ENCODE data around the gene PSMA7.
"Not testable (repeated sequence)": the region's sequence is repeated elsewhere in the genome, so short reads cannot be mapped to it uniquely, and the experiment has no call there.

The PSMA7 gene

DNA sequence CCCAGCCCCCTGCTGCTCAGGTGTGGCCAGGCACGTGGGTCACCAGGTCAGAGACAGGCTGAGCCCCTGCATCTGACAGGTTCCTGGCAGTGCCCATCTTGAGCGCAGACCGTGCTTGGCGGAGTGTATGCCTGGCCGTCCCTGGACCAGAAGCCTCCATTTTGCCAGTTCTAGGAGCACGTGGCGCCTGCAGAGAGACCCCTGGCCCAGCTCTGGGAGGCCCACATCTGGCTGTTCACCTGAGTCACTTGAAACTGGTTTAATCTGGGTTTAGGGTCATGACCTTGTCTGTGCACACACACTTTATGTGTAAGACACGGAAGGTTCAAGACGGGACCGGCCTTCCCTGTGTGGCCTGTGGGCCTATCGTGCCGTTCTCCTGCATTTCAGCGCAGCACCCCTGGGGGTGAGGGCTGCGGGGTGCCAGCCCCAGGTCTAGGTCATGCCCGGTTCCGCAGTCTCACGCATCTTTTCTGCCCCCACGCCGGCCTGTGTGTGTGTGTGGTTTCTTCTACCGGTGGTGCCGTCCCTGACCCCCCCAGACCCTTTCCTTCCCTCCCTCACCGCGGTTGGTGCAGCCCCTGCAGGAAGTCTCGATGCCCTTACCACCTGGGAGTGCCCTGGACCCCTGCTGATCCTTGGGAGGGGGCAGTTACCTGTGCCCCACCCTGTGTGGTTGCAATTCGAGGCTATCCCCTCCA, 14.3 kb upstream of the PSMA7 start:
- FAIRE-seq (peak; percentile 64), DNase-seq (ENCODE audit: insufficient read length, low spot score) (no peak)

DNA sequence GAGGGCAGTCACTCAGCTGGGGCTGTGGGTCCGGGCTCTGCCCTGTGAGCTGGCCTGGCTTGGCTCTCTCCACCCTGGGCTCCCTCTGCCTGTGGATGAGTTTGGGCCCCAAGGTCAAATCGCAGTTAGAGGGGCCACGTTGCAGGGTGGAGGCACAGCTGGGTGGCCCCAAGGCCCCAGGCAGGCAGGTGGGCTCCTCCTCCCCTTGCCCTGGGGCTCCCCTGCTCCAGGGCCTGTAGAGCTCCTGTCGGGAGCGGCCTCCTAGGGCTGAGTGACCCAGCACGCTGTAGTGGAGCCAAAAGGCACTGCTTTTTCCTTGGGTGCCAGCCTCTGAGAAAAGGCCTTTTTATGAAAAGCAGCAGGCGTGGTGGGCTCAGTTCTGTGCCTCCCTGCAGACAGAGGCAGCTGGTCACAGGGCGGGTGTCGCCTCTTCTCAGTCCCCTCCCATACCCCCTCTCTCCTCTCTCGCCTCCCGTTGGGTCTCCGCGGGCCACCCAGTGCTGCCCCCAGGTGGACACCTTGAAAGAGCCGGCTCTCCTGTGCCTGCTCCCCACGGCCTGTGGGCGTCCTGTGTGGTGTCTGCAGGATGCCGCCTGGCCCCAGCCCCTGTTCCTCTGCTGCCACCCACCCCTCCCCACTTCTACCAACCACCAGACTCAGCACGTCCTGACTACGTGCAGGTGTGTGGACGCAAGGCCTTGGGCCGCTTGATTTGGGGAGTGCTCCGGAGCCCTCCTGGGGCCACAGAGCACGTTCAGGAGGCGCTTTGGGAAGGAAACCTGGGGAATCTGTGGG, 13.6 kb upstream of the PSMA7 start:
- peak; percentile 86 for FAIRE-seq

DNA sequence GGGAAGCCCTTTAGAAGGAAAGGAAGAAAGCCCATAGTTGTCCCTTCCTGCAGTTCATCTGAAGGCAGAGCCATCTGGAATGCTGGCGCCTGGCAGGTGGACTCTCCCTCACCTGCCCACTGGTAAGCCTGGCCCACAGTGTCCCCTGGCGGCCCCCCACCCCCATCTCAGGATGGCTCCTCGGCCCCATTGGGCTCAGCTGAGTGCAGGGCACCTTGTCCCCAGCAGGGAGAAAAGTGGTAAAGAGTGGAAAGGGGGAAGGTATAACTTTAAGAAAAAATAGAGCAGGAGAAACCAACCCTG, 13.0 kb upstream of the PSMA7 start:
- FAIRE-seq (peak; percentile 28), DNase-seq (ENCODE audit: insufficient read length, low spot score) (no peak)

More for the DNA sequence above, 13.6 kb upstream of the PSMA7 start:
- DNase-seq (ENCODE audit: insufficient read length, low spot score), result peak; percentile 74

DNA sequence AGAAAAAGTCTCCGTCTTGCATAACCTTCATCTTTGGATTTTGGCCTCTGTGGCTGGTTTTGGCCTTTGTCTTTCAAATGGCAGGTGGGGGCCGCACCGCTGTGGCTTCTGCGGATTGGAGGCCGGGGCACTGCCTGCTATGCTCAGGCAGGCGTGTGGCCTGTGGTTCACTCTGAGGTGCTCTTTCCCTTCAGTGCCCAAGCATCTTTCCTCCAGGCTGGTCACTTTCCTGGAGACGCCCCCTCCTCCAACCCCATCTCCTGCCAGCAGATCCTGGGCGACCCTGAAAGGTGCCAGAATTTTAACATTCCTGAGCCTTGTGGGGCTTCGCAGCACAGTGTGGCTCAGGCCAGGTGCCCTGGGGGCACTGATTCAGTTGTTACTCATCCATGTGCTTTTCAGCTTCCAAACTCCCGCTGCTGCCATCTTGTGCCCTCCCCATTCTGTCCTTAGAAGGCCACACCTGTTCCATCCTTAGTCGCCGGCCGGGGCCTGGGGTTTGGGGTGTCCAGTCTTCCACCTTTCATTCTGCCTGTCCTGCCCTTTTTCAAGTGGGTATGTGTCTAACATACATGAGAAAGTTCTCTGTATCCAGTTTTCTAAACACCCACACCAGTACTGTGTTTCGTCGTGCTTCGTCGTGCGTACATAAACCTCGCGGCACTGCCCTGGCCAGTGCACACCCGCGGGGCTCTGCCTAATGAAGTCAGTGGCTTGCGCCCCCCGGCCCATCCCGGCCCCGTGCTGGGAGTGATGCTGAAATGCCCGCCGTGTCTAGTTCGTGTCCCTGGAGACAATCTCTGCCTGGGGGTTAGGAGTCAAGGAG, 12.4 kb upstream of the PSMA7 start:
- FAIRE-seq (peak; percentile 95), DNase-seq (ENCODE audit: insufficient read length, low spot score) (peak; percentile 85)

DNA sequence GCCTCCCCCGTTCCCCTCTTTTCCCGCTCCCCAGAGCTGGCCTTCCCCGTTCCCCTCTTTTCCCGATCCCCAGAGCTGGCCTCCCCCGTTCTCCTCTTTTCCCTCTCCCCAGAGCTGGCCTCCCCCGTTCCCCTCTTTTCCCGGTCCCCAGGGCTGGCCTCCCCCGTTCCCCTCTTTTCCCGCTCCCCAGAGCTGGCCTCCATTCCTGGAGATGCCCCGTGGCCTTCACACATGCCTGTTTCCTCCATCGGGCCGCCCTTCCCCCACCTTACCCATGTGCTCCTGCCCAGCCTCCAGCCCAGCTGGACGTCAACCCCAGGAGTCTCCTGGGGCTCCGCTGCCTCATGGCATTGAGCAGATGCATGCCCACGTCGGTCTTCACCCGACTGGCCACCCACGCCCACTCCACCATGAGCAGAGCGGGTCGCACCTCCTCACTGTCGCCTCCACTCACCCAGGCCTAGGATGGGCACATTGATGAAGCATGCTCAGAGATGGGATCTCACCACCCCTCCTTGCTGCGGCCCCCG, 8.7 kb upstream of the PSMA7 start:
- DNase-seq (ENCODE audit: insufficient read length, low spot score) (no peak), FAIRE-seq (peak; percentile 9)

DNA sequence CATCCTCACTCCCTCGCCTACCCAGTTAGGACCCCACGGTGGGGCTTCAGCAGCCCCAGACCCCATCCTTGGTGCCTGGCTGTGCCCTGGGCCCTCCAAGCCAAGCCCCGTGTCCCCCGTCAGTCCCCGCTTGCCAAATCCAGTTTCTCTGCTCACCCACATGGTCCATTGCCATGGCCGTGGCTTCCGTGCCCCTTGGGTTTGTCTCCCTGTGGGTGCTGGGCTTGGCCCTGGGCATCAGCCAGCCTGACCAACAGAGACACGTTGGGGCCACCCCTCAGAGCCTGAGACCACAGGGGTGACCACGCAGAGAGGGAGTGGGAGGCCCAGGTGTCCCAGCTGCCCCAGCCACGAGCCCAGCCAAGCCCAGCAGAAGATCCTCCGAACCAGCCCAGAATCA, 8.0 kb upstream of the PSMA7 start:
- no peak for DNase-seq (ENCODE audit: insufficient read length, low spot score)
- FAIRE-seq, result peak; percentile 26

DNA sequence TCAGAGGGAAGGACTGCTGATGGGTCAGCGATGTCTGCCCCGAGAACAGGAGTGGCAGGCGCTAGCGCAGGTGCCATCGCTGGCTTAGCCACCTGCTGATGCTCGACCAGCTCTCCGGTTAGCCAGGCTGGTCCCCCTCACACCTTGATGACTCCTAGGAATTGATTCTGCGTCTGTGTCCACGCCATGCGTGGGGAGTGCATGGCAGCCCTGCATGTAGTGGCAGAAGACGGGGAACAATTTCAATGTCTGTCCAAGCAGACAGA, 7.0 kb upstream of the PSMA7 start:
- DNase-seq (ENCODE audit: insufficient read length, low spot score) (no peak), FAIRE-seq (no peak)

DNA sequence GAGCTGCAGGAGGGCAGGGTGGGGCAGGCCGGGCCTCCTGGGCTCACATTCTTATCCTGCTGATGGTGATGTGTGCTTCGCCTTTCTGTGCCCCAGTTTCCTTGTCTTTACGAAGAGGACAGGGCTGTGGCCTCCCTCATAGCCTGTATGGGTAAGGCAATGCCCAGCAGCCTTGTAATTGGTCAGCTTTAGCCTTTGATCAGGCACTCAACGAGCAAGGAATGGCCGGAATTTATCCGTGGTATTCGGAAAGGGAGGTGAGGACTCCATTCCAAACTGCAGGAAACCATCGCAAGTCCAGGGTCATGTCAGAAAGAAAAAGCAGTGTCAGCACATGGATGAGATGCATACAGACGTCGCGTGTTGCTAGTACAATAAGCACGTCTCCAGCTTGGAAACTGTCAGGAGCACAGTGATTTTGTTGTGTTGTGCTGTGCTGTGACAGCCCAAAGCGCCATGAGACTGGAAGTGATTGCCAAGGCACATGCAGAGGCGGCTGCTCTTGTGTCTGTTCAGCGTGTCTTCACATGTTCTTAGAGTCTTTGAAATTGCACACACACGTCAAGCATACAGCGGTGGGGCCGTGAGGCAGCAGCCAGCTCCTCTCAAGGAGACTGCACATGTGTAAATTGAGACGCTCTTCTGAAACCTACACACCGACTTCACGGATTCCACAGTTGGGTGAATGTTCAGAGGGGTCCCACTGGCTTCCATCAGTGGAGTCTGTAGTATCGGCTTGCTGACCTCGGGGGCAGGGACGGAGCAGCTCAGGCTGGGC, 6.5 kb upstream of the PSMA7 start:
- DNase-seq (ENCODE audit: insufficient read length, low spot score), result no peak
- peak; percentile 65 for FAIRE-seq

DNA sequence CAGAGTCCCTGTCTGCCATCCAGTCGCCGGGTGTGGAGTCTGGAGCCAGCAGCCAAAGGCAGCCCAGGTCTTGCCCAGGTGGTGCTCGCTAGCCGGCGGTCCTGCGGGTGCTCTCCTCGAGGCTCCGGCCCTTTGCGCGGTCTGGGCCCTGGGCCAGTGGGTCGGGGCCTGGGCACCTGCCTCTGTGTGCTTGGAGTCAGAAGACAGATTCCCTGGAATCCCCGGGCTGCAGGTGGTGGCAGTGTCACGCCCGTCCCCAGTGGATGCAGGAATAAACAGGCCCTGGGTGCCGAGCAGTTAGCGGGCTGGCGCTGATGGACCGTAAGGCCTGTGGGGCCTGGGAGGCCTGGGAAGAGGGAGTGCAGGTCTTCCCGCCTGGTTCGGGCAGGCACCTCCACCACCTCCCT, 5.7 kb upstream of the PSMA7 start:
- FAIRE-seq (no peak), DNase-seq (ENCODE audit: insufficient read length, low spot score) (no peak)

DNA sequence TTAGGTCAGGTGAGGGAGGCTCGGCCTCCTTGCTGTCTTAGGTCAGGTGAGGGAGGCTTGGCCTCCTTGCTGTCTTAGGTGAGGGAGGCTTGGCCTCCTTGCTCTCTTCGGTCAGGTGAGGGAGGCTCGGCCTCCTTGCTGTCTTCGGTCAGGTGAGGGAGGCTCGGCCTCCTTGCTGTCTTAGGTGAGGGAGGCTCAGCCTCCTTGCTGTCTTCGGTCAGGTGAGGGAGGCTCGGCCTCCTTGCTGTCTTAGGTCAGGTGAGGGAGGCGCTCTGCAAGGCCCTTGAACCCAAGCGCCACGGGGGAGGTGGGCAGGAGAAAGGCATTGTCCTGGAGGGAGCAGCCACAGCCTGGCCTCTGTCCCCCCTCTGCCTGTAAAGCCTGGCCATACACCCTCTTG, 5.2 kb upstream of the PSMA7 start:
- DNase-seq (ENCODE audit: insufficient read length, low spot score), result not testable (repeated sequence)
- peak; percentile 85 for FAIRE-seq

DNA sequence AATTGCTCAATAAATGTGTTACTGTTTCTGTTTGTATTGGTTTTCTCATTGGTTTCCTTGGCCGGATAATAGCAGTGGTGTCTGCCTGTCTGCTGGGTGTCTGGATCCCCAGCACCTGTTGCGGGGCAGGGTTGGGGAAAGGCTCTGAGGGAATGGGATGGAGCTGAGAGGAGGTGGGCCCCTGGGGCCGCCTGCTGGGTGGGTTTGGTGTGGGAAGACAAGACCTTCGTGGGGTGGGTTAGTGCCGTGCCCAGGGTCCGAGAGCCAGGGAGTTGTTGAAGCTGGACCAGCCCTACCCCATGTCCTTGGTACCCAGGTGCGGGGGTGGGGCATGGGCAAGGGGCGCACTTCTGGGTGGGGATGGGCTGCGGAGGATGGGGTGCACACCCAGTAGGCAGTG, 4.3 kb upstream of the PSMA7 start:
- peak; percentile 48 for FAIRE-seq

DNA sequence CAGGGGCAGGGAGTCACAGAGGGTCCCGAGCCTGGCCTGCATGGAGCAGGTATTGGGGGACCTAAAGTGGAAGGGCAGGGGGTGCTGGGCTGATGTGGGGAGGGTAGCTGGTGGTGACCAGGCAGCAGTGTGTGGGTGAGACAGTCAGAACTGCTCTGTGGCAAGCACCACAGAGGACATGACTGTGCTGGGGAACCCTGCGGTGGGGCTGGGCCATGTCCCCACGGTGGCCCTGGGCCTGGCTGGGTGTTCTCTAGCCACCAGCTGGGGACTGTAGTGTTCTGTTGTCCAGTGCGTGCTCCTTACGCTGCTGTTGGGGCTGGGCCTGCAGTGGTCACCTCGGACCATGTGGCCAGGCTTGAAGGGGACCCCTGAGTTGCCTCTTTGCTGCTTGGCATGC, 3.9 kb upstream of the PSMA7 start:
- FAIRE-seq, result no peak
- DNase-seq (ENCODE audit: insufficient read length, low spot score), result no peak

More for the DNA sequence above, 4.3 kb upstream of the PSMA7 start:
- no peak for DNase-seq (ENCODE audit: insufficient read length, low spot score)

DNA sequence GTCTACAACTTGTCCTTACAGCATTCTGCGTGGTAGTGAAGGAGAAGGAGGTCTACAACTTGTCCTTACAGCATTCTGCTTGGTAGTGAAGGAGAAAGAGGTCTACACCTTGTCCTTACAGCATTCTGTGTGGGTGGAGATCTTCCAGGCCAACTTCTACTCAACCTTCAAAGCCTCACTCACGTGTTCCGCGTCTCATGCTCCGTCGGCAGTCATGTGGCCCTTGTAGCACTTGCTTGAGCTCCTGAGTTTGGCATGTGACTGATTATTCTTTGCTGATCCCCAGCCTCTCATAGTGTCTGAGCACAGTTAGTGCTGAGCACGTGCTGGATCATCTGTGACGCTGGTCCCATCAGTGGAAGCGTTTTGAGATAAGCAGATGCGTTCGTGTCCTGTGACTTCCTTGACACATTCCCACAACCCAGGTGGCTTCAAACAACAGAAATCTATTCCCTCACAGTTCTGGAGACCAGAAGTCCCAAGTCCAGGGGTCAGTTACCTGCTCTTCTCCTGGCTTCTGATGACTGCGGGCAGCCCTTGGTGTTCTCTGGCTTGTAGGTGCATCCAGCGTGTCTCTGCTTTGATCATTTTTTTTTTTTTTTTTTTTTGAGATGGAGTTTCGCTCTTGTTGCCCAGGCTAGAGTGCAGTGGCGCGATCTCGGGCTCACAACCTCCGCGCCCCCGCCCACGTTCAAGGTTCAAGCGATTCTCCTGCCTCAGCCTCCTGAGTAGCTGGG, 3.0 kb upstream of the PSMA7 start:
- FAIRE-seq, result no peak
- no peak for DNase-seq (ENCODE audit: insufficient read length, low spot score)

DNA sequence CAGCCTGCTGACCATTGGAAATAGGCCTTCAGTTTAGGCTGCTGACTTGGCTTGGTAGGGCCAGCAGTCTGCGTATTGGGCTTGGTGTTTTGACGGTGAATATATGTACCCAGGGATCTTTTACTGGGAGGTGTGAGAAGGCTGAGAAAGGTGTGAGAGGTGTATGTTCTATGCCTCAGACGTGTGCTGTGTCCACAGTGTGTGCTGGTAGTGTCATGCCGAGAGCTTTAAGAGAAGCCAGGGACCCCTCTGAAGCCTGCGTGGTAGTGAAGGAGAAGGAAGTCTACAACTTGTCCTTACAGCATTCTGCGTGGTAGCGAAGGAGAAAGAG, 2.5 kb upstream of the PSMA7 start:
- FAIRE-seq (peak; percentile 80), DNase-seq (ENCODE audit: insufficient read length, low spot score) (no peak)

DNA sequence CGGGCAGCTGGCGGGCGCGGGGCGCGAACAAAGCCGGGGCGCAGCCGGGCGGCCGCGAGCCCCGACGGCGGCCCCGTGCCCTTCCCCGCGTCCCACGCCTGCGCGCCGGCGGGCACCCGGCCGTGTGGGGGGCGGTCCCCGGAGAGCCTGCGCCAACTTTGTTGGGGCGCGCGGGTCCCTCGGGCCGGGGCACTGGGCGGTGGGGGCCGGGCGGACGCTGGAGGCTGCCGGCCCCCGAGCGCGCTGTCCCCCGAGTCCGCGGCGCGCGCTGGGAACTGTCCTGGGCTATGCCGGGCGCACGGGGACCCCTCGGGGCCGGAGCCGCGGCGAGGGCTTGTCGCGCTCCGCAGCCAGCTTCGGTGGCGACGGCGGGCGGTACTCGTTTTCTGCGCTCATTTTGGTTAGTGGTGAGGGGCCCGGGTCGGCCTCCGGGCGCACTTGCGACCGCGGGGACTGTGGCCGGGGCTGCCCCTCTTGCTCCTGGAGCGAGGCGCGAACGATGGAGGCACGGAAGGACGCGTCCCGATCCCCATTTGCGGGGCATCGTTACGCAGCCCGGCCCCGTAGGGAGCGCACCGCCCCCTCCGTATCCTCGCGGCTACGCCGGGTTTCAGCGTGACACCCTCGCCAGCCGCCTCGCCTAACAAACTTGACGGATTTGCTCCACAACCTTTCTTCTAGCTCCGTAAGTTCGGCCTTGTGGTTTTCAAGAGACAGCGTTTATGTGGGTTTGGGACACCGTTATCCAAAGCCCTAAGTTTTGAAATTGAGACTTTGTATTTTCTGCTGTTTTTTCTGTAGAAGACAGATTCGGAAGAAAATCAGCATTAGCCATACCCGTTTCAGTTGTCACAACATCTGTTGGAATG, 997 bp upstream of the PSMA7 start:
- FAIRE-seq (peak; percentile 97), DNase-seq (ENCODE audit: insufficient read length, low spot score) (peak; percentile 87)

DNA sequence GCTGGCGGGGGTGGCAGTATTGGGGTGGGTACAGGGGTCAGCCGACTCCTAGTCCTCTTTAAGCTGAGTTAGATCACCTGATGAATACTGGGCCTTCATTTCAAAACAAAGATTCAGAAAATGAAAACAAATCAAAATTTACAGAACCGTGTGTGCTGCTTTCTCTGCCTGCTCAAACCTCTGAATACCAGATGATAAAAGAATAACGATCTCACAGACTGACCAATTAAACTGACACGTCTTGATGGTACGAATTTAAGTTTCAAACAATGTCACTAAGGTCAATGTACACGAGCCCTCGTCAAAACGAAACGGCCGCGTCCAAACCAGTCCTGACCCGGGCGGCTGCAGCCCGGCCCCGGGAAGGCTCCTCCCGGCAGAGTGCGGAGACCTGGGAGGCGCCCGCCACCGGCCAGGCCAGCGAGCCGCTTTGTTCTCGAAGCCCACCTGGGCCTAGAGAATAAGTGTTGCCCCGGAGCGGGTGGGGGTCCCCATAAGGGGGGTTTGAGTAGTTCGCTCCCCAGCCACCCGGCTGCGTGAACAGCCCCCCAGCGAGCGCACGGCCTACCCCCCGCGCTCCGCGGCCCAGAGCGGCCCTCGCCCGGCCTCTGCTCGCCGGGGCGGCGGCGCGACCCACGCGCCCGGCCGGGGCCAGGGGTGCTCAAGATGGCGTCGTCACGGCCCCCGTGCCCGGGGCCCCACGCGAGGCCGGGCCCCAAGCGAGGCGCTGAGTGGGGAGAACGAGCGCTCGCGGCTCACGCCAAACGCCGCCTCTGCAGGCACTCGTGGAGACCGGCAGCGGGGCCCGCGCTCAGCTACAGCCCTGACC, 728 bp downstream of the PSMA7 start:
- FAIRE-seq, result peak; percentile 26

DNA sequence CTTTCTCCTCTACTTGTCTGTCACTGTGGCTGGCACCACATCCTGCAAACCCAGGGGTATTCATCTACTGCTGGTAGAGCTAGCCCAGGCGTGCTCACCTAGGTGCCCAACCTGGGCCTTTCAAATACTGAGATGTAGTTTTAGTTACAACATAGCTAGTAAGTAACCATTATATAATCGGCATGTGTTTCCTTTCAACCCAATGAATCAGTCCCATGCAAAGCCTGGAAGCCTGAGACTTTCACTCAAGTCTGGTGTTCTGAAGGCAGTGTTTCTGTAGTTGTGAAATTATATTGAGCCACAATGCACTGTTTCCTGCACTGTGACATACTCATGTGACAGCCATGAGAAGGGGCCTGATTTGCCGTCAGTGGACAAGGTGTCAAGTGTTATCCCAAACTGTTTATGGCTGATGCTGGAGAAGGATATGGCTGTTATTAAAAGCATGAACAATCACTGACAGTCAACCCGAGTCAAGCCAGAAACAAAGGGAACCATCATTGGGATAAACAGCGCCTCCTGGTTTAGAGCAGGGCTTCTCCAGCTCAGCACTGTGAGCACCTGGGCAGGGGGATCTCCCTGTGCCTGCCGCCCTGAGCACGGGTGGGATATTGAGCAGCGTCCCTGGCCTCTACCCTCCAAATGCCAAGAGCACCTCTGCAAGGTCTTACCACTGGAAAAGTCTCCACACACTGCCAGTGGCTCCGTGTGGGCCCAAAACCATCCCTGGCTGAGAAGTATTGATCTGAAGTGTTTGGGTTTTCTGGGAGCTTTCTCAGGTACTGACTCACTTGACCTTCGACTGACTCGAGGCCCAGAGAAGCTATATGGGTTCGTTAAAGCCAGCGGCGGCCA, 1.6 kb downstream of the PSMA7 start:
- FAIRE-seq (peak; percentile 72), DNase-seq (ENCODE audit: insufficient read length, low spot score) (no peak)

More for the DNA sequence above, 728 bp downstream of the PSMA7 start:
- no peak for DNase-seq (ENCODE audit: insufficient read length, low spot score)

DNA sequence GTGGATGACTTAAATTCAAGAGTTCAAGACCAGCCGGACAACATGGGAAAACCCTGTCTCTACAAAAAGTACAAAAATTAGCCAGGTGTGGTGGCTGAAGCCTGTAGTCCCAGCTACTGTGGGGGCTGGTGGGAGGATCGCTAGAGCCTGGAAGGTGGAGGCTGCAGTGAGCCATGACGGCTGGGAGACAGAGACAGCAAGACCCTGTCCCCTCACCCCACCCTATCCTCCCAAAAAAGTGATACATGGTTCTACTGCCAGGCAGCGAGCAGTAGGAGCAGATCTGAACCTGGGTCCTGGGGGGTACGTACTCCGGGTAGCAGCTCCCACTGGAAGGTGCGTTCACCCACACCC, 2.2 kb downstream of the PSMA7 start:
- peak; percentile 44 for FAIRE-seq
- no peak for DNase-seq (ENCODE audit: insufficient read length, low spot score)
